HepG2 (cell line): Measurements from ENCODE around the gene TEKT5. TPM values are rescaled to one million over a fixed set of nuclear protein-coding genes. Genes with fewer than 3 reads are reported as not detected.

ENCODE experiments used
- BATF2 ChIP-seq: sonication (generic); formaldehyde crosslinking; IDR thresholded peaks from 2 replicates; pipeline ENCODE4 v1.8.0; 2022; ENCODE audit warnings: mild to moderate bottlenecking, missing genetic modification reagents, moderate library complexity
- BORCS8-MEF2B ChIP-seq: sonication (generic); formaldehyde crosslinking; IDR thresholded peaks from 2 replicates; pipeline ENCODE4 v1.8.0; 2022; ENCODE audit warnings: mild to moderate bottlenecking, missing genetic modification reagents
- CEBPB ChIP-seq: IDR thresholded peaks from 2 replicates; pipeline ENCODE4 v1.6.1; 2011; ENCODE audit warnings: low read depth, low read length, improper control_type of control experiment, borderline replicate concordance
- ELF3 ChIP-seq: IDR thresholded peaks from 2 replicates; pipeline ENCODE4 v1.6.1; 2016; ENCODE audit warnings: missing genetic modification reagents, missing compliant biosample characterization
- ERF ChIP-seq: IDR thresholded peaks from 2 replicates; pipeline ENCODE4 v1.6.1; 2018; ENCODE audit warnings: missing biosample characterization, missing genetic modification reagents
- HBP1 ChIP-seq: IDR thresholded peaks from 2 replicates; pipeline ENCODE4 v1.6.1; 2016; ENCODE audit warnings: low read depth, control low read depth
- KLF9 ChIP-seq: IDR thresholded peaks from 2 replicates; pipeline ENCODE4 v1.6.1; 2016; ENCODE audit warnings: low read depth
- MAX ChIP-seq: IDR thresholded peaks from 2 replicates; pipeline ENCODE4 v1.6.1; 2012; ENCODE audit warnings: inconsistent platforms
- MIER3 ChIP-seq: IDR thresholded peaks from 2 replicates; pipeline ENCODE4 v1.6.1; 2016; ENCODE audit warnings: missing compliant biosample characterization, borderline replicate concordance
- MXD4 ChIP-seq: IDR thresholded peaks from 2 replicates; pipeline ENCODE4 v1.6.1; 2016; ENCODE audit warnings: mild to moderate bottlenecking, missing biosample characterization, missing genetic modification reagents
- NONO ChIP-seq, 2 experiments: fragments of 450-650 bp in 1 of 2; sonication (generic) in 1 of 2; formaldehyde crosslinking in 1 of 2; IDR thresholded peaks in 1 of 2; conservative IDR thresholded peaks in 1 of 2; 2 replicates each; pipeline versions ENCODE4 v1.6.1 to v1.8.0; 2017 to 2022; ENCODE audit warnings: mild to moderate bottlenecking in 1 of 2, missing genetic modification reagents in 1 of 2, moderate library complexity in 1 of 2
- PHB2 ChIP-seq: fragments of 450-650 bp; IDR thresholded peaks from 2 replicates; pipeline ENCODE4 v1.6.1; 2018; ENCODE audit not compliant: partially characterized antibody
- RXRB ChIP-seq: IDR thresholded peaks from 2 replicates; pipeline ENCODE4 v1.6.1; 2016; ENCODE audit warnings: borderline replicate concordance, missing genetic modification reagents, missing compliant biosample characterization
- SNAPC5 ChIP-seq: sonication (generic); formaldehyde crosslinking; IDR thresholded peaks from 2 replicates; pipeline ENCODE4 v1.8.1; 2023; ENCODE audit warnings: mild to moderate bottlenecking, missing genetic modification reagents, borderline replicate concordance
- TBP ChIP-seq: sonication (generic); formaldehyde crosslinking; IDR thresholded peaks from 2 replicates; pipeline ENCODE4 v1.5.0; 2020; ENCODE audit warnings: missing genetic modification reagents
- UBTF ChIP-seq: sonication (generic); formaldehyde crosslinking; IDR thresholded peaks from 2 replicates; pipeline ENCODE4 v1.4.0; 2020; ENCODE audit warnings: mild to moderate bottlenecking, missing genetic modification reagents
- ZFP36L2 ChIP-seq: sonication (generic); formaldehyde crosslinking; IDR thresholded peaks from 2 replicates; pipeline ENCODE4 v1.4.0; 2020; ENCODE audit warnings: missing genetic modification reagents
- ZNF451 ChIP-seq: sonication (generic); formaldehyde crosslinking; IDR thresholded peaks from 2 replicates; pipeline ENCODE4 v1.5.0; 2020; ENCODE audit warnings: mild to moderate bottlenecking, missing genetic modification reagents
- ZNF607 ChIP-seq: sonication (generic); formaldehyde crosslinking; IDR thresholded peaks from 2 replicates; pipeline ENCODE4 v1.5.1; 2020; ENCODE audit warnings: missing genetic modification reagents, mild to moderate bottlenecking, borderline replicate concordance
- ZNF615 ChIP-seq: sonication (generic); formaldehyde crosslinking; IDR thresholded peaks from 2 replicates; pipeline ENCODE4 v1.5.0; 2020; ENCODE audit warnings: mild to moderate bottlenecking, missing genetic modification reagents, borderline replicate concordance
- ZNF616 ChIP-seq: sonication (generic); formaldehyde crosslinking; IDR thresholded peaks from 2 replicates; pipeline ENCODE4 v1.5.0; 2020; ENCODE audit warnings: low read depth, mild to moderate bottlenecking, missing genetic modification reagents
- polyA plus RNA-seq, 8 experiments: library from polyadenylated mRNA; depleted of rRNA in 3 of 8; stranded (reverse) in 7 of 8; unstranded in 1 of 8; fragments of >200 nt; fragmentation: Illumina TruSeq in 4 of 8; extraction: Trizol in 4 of 8; gene quantifications; 2 replicates each; pipeline versions ENCODE4 v1.2.1 to v1.2.3, GENCODE V29; 2011 to 2016; ENCODE audit warnings: low read depth in 4 of 8, missing spikeins in 1 of 8, mixed read lengths in 1 of 8; ENCODE audit not compliant: insufficient read depth in 1 of 8
- total RNA-seq, 5 experiments: library from RNA; depleted of rRNA; stranded (reverse); fragments of >200 nt; fragmentation: Illumina TruSeq; extraction: Trizol; gene quantifications; 2 replicates each; pipeline ENCODE4 v1.2.3, GENCODE V29; 2016; ENCODE audit warnings: low read depth in 1 of 5
- TF ChIP-seq, protein P1 (sequence below): sonication (generic); formaldehyde crosslinking; IDR thresholded peaks from 2 replicates; pipeline ENCODE4 v1.5.1; 2020; ENCODE audit warnings: missing genetic modification reagents, mild to moderate bottlenecking, borderline replicate concordance
- TF ChIP-seq, protein P2 (sequence below): IDR thresholded peaks from 2 replicates; pipeline ENCODE4 v1.6.1; 2016; ENCODE audit warnings: missing genetic modification reagents, missing compliant biosample characterization

The TEKT5 gene
- total and polyA plus RNA-seq, 2 of the 13 experiments (the other 11 are each of a cell fraction or from before 2014, with no cell fraction given): 0.16 TPM; not detected in 1

DNA sequence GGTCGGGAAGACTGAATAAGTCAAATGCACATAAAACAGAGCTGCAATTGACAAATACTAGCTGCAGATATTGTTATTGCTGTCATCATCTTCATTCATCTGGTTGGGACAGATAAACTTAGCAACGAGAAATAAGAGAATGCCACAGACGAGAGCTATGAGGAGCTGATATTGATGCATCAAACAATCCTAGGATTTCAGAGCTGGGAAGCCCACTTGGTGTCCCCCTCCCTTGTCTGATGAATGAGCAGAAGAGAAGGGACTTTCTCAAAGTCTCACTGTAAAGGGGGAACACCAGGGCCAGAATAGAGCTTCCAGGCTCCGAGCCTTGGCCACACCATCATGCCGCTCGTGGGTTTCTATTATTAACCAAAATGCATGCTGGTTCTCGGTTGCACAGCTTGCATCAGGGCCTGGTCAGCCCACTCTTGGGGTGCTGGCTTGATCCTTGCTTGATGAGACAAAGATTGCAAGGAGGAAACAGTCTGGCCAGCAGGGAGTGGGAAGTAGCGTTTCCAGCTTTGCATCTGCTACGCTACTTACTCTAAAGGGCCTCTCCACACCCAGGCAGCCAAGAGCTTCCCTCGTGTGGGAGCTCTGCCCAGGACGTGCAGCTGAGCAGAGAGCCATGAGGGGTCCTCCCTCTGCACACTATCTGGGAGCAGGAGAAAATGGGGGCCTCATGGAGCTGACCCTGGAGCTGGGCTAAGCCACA lies 85.9 kb downstream of the TEKT5 start (continued):
- TF ChIP-seq, protein P1, sequence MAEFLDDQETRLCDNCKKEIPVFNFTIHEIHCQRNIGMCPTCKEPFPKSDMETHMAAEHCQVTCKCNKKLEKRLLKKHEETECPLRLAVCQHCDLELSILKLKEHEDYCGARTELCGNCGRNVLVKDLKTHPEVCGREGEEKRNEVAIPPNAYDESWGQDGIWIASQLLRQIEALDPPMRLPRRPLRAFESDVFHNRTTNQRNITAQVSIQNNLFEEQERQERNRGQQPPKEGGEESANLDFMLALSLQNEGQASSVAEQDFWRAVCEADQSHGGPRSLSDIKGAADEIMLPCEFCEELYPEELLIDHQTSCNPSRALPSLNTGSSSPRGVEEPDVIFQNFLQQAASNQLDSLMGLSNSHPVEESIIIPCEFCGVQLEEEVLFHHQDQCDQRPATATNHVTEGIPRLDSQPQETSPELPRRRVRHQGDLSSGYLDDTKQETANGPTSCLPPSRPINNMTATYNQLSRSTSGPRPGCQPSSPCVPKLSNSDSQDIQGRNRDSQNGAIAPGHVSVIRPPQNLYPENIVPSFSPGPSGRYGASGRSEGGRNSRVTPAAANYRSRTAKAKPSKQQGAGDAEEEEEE (CRISPR knock-in tag): no peak
- TF ChIP-seq SNAPC5 (CRISPR knock-in tag) (no peak), MIER3 (CRISPR knock-in tag) (peak; percentile 17; the same call in 1 of the 2 replicates), HBP1 (no peak), MAX (peak; percentile 64; the same call in 1 of the 2 replicates), RXRB (CRISPR knock-in tag) (no peak), ZFP36L2 (CRISPR knock-in tag) (no peak), BATF2 (CRISPR knock-in tag) (0 out of 2 replicates have a peak, but pooled peaks have one; percentile 53), NONO (IDR thresholded peaks at IDR 0.05) (no peak), NONO (CRISPR knock-in tag; conservative IDR thresholded peaks at IDR 0.05) (no peak), MXD4 (CRISPR knock-in tag) (peak; percentile 46; the same call in 1 of the 2 replicates), TBP (CRISPR knock-in tag) (no peak), KLF9 (0 out of 2 replicates have a peak, but pooled peaks have one; percentile 49), CEBPB (no peak), ZNF607 (CRISPR knock-in tag) (peak; percentile 70), ZNF615 (CRISPR knock-in tag) (no peak), UBTF (CRISPR knock-in tag) (peak; percentile 36; the same call in 1 of the 2 replicates), ZNF616 (CRISPR knock-in tag) (0 out of 2 replicates have a peak, but pooled peaks have one; percentile 27), PHB2 (no peak), BORCS8-MEF2B (no peak), ERF (peak; percentile 48; the same call in 1 of the 2 replicates), ELF3 (peak; percentile 44; the same call in 1 of the 2 replicates), ZNF451 (CRISPR knock-in tag) (peak; percentile 48; the same call in 1 of the 2 replicates)
- TF ChIP-seq, protein P2, sequence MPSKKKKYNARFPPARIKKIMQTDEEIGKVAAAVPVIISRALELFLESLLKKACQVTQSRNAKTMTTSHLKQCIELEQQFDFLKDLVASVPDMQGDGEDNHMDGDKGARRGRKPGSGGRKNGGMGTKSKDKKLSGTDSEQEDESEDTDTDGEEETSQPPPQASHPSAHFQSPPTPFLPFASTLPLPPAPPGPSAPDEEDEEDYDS: peak; percentile 45; the same call in 1 of the 2 replicates
